HG02642 (cell line): ENCODE measurements around the gene PDK1.
"Not testable (repeated sequence)": the region's sequence is repeated elsewhere in the genome, so short reads cannot be mapped to it uniquely, and the experiment has no call there.

Source experiments
- ATAC-seq: cut with Tn5 transposase; IDR thresholded peaks from one replicate; pipeline ENCODE4 v1.9.1; 2021; ENCODE audit warnings: mild to moderate bottlenecking; ENCODE audit not compliant: unreplicated experiment, poor library complexity

The PDK1 gene

DNA sequence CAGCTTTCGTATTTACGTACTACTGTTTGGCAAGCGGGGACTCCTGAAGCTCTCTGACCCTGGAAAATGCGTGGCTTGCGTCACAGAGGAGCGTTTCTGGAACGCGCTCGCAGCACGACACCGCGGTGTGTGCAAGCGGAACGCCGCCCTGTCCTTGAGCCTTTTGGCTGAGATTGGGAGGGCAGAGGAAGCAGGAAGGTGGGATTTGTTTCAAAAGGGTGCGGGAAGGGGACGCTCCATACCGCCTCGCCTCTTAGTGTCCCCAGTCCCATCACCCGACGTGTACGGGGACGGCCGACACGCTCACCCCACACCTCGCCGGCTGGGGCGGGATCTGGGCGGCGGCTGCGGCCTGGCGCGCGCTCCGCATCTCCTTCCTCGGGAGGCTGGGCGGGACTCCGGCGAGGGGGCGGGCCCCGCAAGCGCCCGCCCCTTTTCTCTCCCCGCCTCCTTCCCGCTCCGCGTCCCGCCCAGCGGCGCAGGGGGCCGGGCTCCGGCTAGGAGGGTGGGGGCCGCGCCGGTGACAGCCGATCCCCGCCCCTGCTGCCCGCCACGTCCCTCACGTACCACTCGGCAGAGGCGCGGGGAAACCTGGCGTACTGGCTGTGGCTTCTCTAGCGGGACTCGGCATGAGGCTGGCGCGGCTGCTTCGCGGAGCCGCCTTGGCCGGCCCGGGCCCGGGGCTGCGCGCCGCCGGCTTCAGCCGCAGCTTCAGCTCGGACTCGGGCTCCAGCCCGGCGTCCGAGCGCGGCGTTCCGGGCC lies at the start of gene PDK1:
Gene PDK1 (plus strand): TSS at position 569 of the 762 bp plus-strand sequence. CDS start 61 bp downstream, at position 630.
- ATAC-seq = peak; percentile 92

GRCh38 chr2:172507199-172507598 lies 48.7 kb upstream of the PDK1 start:
- no peak for ATAC-seq

- no peak for ATAC-seq
Measured at GRCh38 chr2:172510088-172510487, 45.8 kb upstream of the PDK1 start.

GRCh38 chr2:172510548-172510947 lies 45.3 kb upstream of the PDK1 start:
- no peak for ATAC-seq

DNA sequence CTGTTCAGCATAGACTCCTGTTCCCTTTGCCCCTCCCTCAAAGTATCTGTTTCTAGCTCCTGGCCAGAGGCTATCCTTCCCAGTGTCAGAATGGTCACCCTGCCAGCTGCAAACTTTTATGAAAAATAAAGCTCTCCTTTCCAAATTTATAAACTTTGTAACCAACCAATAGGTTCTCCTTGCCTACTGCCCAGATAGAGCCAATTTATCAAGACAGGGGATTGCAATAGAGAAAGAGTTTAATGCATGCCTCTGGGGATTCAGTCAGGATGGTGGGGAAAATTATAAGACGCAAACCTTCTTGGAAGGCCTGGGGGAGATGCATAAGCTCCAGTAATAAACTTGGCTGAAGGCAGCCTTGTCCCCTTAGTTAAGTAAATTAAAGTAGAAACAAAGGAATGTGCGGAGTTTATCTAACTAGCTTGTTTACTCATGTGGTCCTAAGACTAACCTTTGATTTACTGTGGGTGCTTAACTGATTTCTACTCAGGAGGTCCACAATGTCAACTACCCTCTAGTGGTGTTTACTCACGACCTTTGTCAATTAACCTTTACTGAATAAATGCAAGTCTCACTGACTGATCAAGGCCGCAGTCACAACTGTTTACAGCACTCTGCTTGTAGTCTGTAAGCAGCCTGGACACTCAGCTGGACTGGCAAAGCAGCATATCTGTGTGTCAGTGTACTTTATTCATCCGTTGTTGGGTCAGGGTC lies 42.9 kb upstream of the PDK1 start:
- no peak for ATAC-seq

DNA sequence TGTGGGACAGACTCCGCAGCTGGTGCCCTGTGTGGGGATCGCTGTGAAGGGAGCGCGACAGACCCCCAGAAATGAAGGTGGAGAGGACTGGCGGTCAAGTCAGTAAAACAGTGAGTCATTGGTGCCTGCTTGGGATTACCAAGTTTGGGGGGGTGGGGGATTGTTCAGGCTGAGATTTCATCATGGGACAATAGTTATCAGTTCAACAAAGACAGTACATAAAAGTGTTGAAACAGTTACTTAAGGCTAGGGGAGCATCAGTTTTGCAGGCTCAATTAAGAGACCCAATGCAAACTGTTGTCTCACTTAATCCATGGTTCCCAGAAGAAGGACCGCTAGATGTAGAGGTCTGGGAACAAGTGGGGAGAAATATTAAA lies 42.4 kb upstream of the PDK1 start:
- ATAC-seq = no peak

DNA sequence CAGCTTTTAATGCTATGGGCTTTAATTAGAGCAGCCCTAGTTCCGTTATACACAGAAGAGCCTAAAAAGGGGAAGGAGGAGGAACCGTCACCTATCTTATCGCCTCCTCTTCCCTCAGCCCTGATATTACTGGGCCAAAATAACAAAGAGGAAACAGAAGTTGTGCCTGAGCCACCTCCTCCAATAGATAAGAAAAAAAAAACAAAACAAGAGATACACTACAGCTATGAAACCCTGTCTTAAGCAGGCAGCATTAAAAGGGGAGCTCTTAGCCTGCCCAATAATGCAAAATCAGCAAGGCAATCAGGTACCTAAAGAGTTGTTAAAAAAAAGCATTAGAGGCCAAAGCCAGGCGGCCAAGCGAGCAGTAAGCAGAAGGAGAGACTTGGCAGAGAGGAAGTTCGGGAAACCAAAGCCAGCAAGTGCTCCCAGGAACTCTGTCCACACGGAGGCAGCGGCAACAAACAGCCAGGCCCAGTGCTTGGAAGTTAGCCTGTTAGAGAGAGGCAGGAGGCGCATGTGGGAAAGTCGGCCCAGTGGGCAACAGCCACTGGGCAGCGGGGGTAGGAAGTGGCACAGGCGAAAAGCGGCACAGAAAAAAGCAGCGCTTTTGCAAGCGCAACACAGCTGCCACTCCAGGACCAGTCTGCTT lies 41.8 kb upstream of the PDK1 start:
- ATAC-seq = no peak

DNA sequence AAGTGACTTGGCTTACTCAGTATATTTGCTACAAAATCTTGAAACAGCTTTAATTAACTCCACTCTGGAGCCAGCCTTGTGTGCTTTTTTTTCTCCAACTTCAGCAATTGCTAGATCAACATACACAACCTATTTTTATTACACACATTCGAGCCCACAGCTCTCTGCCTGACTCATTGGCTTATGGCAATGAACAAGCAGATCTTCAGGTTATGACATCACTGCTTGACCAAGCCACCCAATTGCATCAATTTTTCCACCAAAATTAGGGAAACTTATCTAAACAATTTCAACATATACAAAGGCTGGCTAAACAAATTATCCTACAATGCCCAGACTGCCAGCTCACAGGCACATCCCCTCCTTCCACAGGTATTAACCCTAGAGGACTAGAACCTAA lies 39.6 kb upstream of the PDK1 start:
- ATAC-seq = no peak

GRCh38 chr2:172518995-172519394 lies 36.9 kb upstream of the PDK1 start:
- no peak for ATAC-seq

GRCh38 chr2:172525601-172526000 lies 30.3 kb upstream of the PDK1 start:
- ATAC-seq = no peak

GRCh38 chr2:172531309-172531708 lies 24.6 kb upstream of the PDK1 start:
- ATAC-seq = no peak

DNA sequence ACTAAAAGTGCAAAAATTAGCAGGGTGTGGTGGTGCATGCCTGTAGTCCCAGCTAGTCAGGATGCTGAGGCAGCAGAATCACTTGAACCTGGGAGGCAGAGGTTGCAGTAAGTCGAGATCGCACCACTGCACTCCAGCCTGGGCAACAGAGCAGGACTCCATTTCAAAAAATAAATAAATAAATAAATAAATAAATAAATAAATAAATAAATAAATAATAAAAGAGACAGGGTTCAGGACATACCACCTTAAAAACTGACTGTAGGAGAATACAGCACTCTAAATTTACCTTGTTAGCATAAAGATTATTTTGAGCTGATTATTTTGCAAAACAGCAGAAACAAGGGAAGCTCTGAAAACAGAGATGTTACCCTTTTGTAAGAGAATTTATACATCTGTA lies 23.4 kb upstream of the PDK1 start:
- ATAC-seq = not testable (repeated sequence)

GRCh38 chr2:172533687-172534086 lies 22.2 kb upstream of the PDK1 start:
- no peak for ATAC-seq

DNA sequence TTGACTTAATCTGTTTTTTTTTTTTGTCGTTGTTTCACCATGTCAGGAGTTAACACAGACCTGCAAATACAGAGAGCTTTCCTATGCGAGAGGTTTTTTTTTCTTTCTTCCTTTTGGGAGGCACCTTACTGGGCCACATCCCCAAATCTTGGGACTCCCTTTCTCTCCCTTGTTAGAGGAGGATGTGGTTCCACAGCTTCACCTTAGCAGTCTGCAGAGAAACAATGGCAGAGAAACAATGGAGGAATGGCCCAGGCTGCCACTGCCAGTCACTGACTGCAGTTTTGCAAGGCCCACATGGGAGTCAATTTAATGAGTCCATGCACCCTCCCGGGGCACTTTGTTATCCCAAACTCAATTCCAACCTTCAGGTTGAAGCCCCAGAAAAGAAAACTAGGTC lies 20.8 kb upstream of the PDK1 start:
- ATAC-seq = no peak

DNA sequence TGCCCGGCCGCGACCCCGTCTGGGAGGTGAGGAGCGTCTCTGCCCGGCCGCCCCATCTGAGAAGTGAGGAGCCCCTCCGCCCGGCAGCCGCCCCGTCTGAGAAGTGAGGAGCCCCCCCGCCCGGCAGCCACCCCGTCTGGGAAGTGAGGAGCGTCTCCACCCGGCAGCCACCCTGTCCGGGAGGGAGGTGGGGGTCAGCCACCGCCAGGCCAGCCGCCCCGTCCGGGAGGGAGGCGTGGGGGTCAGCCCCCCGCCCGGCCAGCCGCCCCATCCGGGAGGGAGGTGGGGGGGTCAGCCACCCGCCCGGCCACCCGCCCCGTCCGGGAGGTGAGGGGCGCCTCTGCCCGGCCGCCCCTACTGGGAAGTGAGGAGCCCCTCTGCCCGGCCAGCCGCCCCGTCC lies 18.0 kb upstream of the PDK1 start:
- ATAC-seq = not testable (repeated sequence)

GRCh38 chr2:172539767-172540166 lies 16.1 kb upstream of the PDK1 start:
- no peak for ATAC-seq

GRCh38 chr2:172540421-172540820 lies 15.5 kb upstream of the PDK1 start:
- ATAC-seq = no peak

DNA sequence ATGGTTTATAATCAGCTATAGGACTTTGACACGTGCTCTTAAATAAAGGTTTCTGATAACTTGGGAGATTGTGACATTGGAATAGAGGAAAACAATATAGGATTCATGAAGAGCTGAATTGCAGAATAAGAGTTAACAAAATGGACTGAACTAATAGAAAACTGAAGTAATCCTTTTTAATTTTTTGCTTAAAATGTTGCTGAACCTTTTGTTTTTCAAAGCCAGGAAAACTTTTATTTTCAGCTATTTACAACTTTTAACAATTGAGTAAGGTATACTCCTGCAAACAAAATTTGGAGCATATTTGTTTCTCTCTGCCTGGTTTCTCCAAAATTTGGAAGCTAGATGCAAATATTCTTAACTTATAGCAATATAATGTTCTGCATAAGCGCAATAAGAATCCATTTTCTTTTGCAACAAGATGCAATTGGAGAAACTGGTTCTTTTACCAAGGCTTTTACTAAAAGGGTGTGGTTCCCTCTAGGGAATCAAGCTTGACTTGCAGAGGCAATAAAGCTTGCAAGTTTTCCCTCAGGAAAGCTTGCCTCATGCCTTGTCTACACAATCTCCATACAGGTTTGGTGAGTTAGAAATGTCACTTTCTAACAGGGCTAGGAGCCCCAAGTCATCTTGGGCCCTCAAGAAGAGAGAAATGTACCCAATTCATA lies 10.3 kb upstream of the PDK1 start:
- ATAC-seq = no peak

DNA sequence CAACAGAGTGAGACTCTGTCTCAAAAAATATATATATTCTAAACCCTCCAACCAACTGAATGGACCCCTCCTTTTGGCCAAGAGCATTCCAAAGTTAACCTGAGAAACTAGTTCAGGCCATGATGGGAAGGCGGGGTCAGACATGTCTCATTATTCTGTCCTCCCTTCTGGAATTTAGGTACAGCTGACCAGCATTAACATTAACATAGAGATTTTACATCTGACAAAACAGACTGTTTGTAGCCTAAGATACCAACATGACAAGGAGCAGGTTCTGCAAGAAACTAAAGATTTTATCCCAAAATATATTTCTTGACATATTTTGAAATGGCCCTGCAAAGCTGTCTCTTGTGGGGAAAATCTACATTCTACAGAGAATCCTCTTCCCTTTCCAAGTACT lies 6.8 kb upstream of the PDK1 start:
- ATAC-seq = no peak

DNA sequence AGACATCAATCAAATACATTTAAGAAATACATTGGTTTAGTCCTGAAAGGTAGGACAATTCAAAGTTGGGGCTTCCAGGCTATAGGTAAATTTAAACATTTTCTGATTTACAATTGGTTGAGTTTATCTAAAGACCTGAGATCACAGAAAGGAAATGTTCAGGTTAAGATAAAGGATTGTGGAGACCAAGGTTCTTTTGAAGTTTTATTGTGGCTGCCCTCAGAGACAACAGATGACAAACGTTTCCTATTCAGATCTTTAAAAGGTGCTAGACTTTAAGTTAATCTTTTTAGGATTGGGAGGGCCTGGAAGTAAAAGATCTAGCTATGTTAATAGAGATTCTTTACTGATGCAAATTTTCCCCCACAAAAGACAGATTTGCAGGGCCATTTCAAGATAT lies 6.1 kb upstream of the PDK1 start:
- ATAC-seq = not testable (repeated sequence)

DNA sequence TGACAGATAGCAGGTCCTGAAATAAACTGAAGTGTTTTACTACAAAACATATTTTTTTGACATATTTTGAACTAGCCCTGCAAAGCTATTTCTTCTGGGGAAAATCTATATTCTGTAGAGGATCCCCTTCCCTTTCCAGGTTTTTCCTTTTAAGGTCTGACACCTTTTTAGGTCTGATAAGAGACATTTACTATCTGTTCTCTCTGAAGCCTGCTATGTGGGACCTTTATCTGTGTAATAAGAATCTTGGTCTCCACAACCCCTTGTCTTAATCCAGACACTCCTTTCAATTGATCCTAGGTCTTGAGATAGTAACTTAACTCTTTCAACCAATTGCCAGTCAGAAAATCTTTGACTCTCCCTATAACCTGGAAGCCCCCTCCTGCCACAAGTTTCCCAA lies 5.5 kb upstream of the PDK1 start:
- no peak for ATAC-seq
